ENCODE data around the gene SLIT3.

Gene SLIT3

DNA sequence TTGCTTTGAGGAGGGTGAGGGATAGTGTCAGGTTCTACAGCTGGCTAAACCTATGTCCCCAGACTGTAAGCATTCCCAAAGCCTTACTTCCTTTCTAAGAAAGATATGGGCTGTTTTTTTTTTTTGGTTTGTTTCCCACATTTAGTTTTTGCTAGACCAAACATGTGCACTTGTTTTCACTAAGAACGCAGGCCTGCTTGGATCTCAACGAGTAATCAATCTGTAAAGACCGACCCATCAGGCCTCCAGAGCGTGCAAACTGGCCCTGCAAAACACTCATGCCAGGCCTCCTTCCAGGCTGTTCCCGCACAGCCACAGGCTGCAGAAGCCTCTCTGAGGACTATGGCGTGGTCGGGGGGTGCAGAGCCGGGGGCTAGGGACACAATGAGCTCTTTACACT is 416.9 kb downstream of the SLIT3 start:
- intact Hi-C loops (cut with DNase I), result no loop called here

DNA sequence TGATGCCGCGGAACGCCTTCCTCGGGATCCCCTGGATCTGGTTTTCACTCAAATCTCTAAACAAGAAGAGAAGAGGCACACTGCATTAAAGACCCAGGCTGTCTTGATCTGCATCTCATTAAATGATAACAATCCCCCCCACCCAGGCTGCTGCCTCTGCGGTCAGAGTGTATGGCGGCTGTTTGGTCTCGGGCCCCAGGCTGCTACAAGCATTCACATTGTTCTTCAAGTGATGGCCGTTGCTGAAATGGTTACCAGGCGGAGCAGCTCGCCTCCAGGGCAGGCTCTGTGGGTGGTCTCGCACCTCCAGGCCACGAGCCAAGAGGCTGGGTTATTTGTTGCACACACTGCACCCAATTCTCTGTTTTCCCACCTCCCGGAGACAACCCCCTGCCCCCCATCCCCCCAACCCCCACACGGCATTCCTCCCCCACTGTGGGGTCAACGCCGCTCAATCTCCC is 417.6 kb downstream of the SLIT3 start:
- no peak for DNase-seq
- intact Hi-C loops (cut with DNase I), result no loop called here

More for the DNA sequence above, 416.9 kb downstream of the SLIT3 start:
- no peak for DNase-seq

DNA sequence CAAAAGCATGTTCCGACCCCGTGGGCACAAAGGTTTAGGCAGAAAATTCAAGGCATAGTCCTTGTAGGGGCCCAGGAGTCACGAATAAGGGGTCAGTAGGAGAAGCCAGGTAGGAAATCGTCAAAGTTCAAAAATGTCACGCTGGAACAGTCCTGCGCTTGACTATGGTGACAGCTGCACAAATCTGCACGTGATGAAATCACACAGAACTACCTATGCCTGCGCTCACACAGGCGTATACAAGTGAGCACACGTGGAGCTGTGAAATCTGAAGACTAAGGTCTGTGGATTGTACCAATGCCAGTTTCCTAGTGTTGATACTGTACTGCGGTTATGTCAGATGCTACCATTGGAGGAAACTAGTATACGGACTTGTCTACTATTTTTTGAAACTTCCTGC is 418.7 kb downstream of the SLIT3 start:
- DNase-seq, result no peak
- intact Hi-C loops (cut with DNase I), result no loop called here

DNA sequence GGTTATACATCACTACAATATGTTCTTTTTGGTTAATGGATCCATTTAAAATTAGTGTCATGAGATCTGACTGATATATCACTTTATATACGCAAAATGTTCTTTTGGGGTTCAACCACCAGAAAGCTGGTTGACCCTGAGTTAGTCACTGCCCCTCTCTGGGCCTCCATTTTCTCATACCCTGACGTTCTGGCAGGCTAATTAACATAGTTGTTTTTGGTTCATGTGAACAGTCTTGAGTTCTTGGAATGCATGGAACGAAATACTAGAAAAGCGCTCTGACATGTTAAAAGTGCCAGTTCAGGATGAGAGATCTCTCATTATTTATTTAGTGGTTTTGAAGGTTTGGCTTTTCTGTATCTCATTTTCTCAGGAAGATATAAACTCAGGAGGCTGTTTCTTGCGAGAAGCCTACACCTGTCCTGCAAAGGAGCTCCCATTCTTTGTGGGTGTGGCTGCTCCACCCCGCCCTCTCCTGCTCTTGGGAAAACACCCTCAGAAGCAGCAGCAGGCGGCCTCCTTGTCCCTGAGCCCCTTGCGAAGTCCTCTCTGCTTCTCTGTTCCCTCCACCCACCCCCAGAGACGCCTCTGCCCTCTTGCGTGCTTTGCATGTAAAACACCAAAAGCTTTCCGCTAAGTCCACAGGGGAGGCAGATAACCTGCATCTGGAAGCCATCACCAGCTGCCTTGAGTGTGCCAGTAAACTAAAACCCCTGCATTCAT is 419.4 kb downstream of the SLIT3 start:
- intact Hi-C loops (cut with DNase I), result no loop called here
- DNase-seq, result no peak

DNA sequence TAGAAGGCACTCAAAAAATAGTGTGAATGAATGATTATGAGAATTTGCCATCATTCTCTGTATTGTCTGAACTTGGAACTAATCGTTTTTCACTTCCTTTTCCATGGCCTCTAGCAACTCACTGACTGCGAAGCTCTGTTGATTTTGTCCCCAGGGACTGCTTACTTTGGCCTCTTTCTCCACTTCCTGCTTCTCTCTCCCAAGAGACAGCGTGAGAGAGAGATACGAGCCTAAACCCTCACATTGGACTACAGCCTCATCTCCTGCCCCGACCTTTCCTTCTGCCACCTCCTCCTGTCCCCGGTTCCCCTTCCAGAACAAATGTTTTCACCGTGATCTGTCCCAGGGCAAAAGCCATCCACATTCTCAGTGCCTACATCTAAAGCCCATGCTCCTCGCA is 421.0 kb downstream of the SLIT3 start:
- intact Hi-C loops (cut with DNase I), result no loop called here
- no peak for DNase-seq

DNA sequence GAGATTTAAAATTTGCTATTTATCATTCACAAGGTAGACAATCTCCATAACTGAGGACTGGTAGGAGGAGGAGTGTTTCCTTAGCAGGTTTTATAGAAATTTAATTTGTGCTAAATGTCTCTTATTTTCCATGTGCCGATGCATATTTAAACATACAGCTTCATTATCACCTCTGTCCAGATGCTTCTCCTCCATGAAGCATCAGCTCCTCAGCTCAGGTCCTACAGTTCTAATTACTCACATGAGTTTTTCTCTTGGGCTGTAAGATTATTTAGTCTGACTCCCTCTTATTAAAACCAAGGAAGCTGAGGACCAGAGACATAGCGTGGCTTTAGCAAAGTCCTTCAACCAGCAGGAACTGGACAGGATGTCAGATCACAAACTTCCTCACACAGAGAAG is 421.6 kb downstream of the SLIT3 start:
- intact Hi-C loops (cut with DNase I), result no loop called here
- no peak for DNase-seq

DNA sequence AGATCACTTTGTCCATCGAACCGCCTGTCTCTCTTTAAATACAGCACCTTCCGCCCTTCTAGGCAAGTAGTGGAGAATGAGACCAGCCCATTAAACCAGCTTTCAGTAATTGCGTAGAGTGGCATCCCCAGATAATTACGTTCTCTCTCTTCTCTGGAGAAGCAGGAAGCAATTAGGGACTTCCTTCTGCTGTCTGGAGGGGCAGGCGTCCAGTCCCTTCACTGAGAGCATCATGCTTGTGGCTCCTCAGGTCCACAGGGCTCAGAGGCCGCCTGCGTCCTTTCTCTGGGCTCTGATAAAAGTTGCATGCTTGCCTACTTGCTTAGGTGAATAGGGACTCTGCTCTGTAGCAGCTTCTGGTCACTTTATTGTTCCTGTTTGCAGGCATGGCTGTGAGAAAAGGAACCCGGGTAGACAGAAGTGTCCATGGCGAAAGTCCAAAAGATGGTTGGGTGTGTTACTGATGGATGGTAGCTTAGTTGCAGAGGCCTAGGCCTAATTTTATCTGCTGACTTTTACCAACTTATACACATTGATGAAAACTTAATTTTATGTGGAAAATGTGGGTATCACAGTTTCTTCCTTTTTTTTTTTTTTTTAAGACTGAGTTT is 422.7 kb downstream of the SLIT3 start:
- DNase-seq, result no peak
- intact Hi-C loops (cut with DNase I), result no loop called here

DNA sequence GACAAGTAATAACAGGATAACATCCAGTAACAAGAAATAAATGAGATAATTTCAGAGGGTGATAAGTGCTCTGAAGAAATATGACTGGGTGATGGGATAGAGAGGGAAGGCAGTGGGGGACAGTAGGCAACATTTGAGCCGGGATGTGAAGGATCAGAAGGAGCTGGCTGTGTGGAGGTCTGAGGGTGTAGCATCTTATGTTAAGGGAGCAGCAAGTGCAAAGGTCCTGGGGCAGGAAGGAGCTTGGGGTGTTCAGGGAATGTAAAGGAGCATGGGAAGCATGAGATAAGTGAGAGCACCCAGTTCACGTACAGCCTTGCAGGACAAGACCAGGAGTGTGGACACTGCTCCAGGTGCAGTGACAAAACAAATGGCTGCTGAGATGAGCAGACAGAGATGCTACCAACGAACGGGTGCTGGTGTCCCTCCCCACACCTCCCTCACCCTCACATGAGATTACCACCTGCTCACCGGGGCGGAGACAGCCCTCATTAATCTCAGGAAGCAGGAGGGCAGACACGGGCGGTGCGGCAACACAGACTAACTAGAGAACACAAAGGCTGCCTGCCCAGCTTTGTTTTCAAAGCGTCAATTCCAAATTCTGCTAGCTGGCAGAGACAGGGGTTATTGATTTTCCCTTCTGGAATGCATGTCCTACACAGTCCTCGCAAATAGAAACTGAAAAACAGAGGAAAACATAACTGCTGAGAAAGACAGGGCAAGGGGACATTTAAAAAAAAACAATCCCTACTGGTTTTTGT is 423.6 kb downstream of the SLIT3 start:
- intact Hi-C loops (cut with DNase I), result no loop called here
- DNase-seq, result no peak

DNA sequence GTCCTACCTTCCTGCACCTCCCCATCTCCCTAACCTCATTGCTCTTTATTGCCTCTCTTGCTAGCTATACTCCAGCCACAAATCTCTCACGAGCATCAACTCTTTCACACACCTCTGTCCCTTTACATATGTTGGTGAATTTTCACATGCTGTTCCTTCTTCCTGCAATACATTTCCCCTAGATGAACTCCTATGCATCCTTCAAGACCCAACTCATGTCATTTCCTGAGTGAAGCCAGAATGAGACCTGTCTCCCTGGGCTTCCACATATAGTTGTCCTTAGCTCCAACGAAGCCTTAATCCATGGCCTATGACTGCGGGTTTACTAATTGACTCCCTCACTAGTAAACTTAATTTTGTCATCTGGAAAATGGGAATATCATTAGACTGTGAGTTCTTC is 424.5 kb downstream of the SLIT3 start:
- intact Hi-C loops (cut with DNase I), result no loop called here
- DNase-seq, result no peak

DNA sequence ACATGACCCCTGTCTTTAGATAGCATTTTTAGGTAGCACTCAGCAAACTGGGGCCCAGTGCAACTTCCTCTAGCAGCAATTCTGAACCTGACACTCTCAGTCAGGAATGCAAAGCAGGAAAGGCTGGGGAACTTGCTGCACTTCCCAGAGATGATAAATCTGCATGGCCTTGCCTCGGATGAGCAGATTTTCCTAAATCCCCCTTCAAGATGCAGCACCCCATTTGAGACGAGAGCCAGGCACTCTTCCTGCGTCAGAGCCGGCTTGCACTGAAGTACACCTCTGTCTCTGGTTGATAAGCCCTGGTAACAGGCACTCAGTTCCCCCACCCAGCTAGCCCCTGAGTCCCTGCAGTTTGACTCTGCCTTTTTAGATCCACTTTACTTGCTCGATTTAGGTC is 425.1 kb downstream of the SLIT3 start:
- intact Hi-C loops (cut with DNase I), result no loop called here
- DNase-seq, result no peak

DNA sequence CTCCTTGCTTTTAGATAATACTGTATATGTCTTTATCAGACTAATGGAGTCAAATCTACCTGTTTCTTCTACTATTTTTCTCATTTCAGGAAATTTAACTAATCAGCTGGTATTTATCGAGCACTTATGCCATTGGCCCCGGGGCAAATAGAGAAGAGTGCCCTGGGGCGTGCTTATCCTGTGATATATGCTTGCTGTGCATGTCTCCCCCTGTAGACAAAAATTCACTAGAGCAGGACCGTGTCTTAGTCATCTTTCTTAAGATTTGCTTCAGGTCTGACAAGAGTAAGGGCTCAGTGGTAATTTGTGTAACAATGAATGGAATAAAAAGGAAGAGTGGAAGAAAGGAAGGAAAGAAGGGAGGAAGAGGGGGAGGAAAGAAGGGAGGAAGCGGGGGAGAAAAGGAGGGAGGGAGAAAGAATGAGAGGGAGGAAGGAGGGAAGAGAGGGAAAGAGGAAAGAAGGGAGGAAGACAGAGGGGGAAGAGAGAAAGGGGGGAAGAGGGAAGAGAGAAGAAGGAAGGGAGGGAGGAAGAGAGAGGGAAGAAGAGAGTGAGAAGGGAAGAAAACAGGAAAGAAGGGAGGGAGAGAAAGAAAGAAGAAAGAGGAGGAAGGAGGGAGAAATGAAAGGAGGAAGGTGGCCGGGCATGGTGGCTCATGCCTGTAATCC is 426.1 kb downstream of the SLIT3 start:
- no peak for DNase-seq

DNA sequence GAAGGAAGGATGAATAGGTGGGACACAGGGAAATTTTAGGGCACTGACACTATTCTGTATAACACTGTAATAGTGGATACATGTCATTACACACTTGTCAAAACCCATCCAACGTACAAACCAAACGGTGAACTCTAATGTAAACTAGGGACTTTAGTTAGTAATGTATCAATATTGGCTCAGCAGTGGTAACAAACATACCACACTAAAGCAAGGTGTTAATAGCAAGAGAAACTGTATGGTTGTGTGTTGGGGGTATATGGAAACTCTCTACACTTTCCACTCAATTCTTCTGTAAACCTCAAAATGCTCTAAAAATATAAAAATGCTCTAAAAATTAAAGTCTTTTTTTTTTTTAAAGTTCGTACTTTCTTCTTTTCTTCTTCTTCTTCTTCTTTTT is 428.7 kb downstream of the SLIT3 start:
- intact Hi-C loops (cut with DNase I), result no loop called here
- DNase-seq, result no peak

More for the DNA sequence above, 426.1 kb downstream of the SLIT3 start:
- intact Hi-C loops (cut with DNase I), result no loop called here

DNA sequence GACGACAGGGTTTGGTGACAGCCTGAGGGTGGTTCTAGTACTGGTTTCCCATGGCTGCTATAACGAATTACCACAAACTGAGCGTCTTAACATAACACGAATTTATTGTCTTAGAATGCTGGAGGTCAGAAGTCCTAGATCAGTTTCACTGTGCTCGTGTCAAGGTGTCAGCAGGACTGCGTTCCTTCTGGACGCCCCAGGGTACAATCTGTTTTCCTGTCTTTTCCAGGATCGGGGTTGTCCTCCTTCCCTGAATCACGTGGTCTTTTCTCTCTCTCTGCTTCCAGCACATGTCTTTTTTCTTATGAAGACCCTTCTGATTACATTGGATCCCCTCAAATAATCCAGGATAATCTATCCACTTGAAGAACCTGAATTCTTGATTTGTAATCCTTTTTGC is 430.0 kb downstream of the SLIT3 start:
- no peak for DNase-seq
- intact Hi-C loops (cut with DNase I), result no loop called here

DNA sequence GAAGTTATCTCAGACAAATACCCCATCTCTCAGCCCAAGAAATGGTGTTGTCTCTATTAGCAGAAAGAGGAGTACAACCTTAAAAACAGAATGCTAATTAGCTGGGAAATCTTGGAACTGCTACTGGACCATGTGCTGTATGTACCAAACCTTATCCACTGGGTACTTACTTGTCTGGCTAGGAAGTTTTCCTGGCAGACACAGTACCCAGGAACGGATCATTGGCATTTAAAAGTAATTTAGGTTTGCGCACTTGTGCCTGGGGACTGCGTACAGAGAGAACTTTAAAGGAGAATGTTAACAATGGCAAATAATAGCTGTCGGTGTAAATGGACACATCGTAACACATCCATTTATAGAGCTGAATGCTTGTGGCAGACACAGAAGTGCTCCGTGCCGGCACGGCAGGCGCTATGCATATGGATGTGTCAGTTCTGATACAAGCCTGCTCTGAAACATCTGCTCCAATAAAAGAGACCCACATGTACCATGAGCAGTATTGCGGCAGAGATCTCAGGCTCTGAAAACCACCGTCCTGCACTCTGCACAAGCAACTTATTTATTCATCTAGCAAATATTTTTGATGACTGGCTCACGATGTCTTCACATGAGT is 431.2 kb downstream of the SLIT3 start:
- peak in 1 of 10 donors; percentile 12 for DNase-seq
- intact Hi-C loops (cut with DNase I), result no loop called here

DNA sequence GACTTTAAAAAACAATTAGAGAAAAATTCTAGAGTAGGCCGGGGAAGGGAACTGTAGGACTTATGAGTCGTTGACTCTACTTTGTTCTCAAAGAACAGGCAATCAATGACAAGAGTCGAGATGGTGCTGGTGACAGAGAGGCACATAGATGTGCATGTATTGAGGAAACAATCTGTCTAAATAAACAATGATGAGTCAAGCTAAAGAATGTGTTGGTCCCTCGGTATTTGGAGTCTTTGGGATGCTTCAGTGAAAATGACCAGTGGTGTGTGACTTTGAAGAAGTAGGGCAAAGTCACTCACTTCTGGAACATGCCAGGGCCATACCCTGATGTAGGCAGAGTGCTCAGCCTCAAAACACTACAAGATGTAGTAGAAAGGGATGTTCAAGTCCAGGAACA is 433.7 kb downstream of the SLIT3 start:
- no peak for DNase-seq
- intact Hi-C loops (cut with DNase I), result no loop called here

DNA sequence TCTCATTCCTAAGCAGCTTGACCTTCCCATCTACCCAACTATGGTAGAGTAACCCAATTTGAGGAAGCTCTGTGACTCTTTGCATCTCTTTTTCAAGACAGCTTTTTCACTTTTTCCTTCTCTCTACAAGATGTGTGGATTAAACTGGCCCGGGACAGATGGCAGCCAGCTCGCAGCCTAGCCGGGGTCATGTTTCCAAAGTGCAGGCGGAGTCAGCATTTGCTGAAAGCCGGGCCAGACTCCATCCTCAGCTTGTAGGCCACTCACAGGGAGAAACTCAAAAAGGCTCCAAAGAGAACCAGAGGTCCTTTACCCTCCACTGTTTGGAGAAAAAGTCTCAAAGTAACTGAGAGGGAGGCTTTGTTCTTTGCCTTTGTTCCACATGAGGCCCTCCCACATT is 435.0 kb downstream of the SLIT3 start:
- no peak for DNase-seq
- intact Hi-C loops (cut with DNase I), result no loop called here

DNA sequence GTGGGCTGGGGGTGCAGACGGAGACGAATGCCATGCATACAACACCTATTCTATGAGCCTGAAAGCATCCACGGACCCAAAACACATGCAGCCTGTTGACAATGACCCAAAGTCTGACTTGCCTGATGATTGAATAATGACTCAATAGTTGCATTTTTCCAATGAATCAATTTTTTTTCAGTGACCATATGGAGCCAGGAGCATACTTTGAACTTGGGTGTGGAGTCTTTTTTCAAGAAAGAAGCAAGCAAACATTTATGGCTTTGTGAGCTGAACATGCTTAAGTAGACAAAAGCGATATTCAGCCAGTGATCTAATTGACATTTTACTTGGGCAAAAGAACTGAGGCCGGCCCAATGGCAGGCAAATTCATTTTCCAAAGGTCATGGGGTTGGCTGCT is 437.9 kb downstream of the SLIT3 start:
- DNase-seq, result no peak

DNA sequence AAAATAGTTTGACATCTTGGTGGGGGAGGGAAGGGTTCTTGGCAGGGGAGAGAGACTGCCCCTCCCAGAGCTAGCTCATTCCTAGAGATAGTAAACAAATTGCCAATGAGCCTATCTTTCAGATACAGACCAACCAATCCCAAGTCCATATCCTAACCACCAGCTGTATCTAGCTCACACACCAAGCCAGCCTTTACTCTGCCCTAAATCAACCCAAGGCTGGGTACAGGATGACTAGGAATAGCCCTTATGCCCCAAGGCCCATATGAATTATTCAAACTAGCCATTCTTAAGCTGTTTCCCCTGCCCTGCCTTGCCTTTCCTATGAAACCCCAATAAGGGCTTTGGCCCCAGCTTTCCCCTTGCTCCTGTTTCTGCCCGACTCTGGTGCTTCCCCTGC is 440.4 kb downstream of the SLIT3 start:
- intact Hi-C loops (cut with DNase I), result no loop called here
- DNase-seq, result no peak

More for the DNA sequence above, 437.9 kb downstream of the SLIT3 start:
- intact Hi-C loops (cut with DNase I), result no loop called here

DNA sequence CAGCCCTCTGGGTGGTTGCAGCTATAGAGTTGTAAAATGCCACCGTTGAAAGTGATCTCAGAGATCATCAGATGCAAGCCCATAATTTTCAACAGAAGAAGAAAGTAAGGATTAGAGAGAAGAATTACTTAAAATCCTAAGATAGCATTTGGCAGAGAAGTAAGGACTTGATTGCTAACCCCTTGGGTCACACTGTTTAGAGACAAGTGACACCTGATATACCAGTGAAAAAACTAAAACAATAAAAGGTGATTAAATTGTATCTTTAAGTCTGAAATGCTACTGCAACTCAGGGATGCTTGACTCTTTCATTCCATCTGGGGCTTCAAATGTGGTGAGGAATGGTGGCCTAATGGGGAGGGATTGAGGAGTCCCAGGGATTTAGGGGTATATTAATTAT is 440.9 kb downstream of the SLIT3 start:
- no peak for DNase-seq
- intact Hi-C loops (cut with DNase I), result no loop called here

DNA sequence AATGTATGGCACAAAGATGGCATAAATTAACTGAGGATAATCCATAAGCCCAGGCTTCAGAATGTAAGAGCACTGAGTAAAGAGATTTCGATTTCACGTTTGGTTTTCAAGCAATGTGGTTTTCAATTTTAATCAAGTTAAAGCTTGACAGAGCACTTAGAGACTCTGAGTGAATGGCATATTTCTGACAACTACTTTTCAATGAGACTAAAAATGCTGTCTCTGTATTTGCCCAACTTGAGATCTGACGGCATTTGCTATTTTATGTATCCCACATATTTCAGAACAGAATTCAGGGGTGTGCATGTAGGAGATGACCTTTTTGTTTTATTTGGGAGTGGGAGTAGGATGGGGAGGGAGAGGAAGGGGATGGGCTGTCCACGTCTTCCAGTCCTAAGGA is 441.5 kb downstream of the SLIT3 start:
- DNase-seq, result no peak
- intact Hi-C loops (cut with DNase I), result no loop called here

DNA sequence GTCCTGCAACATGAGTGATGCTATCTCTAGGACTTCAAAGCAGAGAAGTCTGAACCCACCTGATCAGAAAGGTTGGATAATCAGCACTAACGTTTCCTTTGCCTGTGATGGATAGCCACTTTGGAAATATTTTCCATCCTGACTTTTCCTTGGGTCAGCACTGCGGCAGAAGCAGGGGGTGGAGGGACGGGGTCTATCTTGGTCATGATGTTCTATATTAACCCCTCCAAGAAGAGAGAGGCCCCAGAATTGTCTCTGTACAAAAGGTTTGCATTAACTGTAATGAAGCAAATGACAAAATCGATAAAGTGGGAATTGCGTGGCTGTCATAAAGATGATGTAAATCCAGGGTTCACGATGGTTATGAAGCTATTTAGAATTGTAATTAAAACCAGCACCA is 441.9 kb downstream of the SLIT3 start:
- intact Hi-C loops (cut with DNase I), result no loop called here
- no peak for DNase-seq
